Stimulated activated CD8-positive, alpha-beta memory T cell treated with anti-CD3 and anti-CD28 coated beads, Interleukin-12 subunit alpha, Interleukin-12 subunit beta, amount 100 ng/mL, for 1 hour (primary cell): ENCODE results near the gene MPHOSPH9.

Experiments
- DNase-seq: peaks from one replicate; pipeline ENCODE4 v3.0.0-alpha.2; 2020; ENCODE audit warnings: low read depth

The MPHOSPH9 gene

DNA sequence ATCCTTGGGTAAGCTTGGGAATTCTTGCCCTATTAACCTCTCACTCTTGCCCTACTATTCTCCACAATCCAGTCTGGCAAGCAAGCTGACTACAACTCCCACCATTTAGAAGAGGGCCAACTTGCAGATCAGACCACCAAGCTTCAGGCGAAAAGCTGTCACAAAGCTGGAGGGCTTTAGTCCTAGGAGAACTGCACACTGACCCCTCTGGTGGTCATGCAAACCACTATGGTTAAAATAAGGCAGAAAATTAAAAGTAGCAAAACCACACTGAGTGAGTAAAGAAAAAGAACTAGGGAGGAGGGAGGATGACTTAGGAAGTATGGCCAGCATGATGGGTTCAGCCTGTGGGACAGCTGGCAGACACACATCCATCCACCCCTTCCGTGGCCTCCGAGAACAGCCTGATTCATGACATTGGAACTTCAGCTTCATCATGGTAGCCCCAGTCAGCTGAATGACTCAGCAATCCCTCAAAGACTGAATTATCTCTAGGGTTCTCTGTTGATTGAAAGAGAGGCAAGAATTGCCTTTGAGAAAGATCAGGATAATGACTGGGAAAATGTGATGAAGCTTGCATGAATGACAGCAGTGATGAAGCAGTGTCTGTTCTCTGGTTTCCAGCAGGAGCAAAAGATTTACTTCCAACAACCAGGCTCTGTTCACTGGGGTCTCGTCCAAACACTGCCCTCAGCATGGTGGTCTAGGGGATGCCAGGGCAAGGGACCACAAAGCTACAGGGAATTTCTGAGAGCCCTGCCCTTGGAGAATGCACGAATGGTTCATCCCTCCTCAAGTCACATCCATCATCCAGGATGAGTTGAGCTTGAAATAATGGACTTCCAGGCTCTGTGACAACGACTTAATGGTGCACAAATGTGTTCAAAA, 106.4 kb downstream of the MPHOSPH9 start:
- DNase-seq = no peak

DNA sequence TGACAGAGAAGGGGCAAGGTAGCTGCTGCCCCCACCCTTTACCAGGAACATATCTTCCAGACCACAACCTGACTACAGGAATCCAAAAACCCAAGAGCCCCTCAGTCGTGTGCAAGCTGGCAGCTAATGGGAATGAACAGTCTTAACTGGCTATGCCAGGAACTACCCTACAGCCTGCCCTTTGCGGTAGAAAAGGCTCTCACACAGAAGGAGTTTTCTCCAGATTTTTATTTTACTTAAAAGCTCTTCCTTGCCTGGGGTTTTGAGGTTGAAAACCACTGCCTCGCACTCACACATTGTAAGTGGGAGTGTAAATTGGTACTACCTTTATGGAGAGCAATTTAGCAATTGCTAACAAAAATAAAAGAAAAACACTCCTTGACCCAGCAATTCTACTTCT, 110.3 kb downstream of the MPHOSPH9 start:
- DNase-seq = no peak

- DNase-seq = no peak
Measured at GRCh38 chr12:123121670-123122069, 111.3 kb downstream of the MPHOSPH9 start.

GRCh38 chr12:123120452-123121166, 112.3 kb downstream of the MPHOSPH9 start:
- no peak for DNase-seq

GRCh38 chr12:123119808-123120207, 113.1 kb downstream of the MPHOSPH9 start:
- DNase-seq = no peak

- no peak for DNase-seq
Measured at GRCh38 chr12:123118497-123118896, 114.4 kb downstream of the MPHOSPH9 start.

DNA sequence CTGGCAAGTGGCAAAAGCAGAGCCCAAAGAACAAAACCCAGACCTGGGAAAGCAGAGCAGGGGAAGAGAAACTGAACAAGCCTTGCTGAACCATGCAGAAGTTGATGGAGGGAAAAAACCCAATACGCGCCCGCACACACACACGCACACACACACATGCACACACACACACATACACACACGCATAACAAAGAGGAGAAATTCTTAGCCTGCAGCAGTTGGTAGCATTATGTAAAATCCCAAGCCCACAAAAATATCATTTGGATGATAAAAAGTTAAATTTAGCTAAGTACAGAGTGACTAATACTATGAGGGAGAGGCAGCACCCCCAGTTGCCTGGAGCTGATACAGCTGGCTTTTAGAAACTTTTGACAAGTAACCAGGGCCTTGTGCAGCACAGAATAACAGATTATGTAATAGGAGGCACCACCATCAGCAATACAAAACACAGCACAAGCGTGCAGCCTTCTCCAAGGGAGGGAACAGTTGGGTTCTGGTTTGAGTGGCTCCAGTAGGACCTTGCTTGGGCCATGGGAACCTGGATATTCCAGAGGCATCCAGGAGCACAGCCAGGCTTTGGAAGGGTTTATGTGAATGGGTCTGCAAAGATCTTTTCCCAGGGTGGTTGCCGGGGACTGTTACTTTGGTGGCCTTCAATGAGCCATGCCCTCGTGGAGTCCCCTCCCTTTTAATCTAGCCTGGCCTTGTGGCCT, 117.4 kb downstream of the MPHOSPH9 start:
- DNase-seq = no peak

DNA sequence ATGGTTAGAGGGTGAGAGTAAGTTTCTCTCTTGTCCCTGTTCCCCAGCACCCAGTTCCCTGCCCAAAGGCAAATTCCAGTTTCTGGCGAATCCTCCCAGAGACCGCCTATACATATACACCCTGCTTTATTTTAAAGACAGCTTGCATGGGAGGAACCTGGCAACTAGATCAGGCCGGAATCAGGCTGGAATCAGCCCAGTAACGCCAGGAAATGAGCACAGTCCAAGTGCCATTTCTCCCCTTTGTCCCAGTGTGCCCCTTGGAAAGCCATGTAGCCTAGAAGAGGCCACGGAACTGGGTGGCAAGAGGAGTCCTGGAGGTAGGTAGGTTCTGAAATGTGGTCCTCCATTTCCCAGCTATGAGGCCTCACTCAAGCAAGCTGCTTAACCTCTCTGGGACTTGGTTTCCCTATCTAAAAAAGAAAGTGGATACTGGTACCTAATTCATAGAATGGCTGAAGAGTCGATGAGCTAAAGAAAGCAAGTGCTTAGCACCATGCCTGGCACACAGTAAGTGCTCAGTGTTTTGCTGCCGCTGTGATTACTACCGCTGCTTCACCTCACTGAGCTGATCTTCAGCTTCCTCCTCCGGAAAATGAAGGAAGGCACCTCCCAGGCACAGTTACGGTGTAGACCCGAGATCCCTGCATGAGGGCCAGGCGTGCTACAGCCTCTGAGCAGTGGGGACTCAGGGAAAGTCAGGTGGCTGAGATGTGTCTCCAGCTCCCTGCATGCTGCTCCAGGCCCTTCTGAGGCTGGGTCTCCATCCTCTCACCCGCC, 118.4 kb downstream of the MPHOSPH9 start:
- no peak for DNase-seq

DNA sequence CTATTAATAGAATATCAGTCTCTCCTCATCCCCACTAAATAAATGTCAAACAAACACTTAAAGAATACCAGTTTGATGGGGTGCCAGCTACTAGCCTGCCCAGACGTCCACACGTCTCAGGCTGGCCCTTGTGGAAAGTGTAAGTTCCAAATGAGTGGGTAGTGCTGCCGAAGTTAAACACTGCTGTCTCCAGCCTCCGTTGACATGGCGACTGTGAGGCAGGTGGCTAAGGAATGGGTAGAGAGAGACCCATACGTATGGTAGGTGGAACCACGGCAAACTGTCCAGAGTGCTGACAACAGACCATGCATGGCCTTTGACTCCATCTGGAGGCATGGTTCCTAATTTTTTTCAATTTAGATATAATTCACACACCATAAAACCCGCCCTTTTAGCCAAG, 119.9 kb downstream of the MPHOSPH9 start:
- no peak for DNase-seq

- DNase-seq = no peak
Measured at GRCh38 chr12:123111498-123112165, 121.3 kb downstream of the MPHOSPH9 start.

GRCh38 chr12:123109319-123109772, 123.6 kb downstream of the MPHOSPH9 start:
- no peak for DNase-seq

DNA sequence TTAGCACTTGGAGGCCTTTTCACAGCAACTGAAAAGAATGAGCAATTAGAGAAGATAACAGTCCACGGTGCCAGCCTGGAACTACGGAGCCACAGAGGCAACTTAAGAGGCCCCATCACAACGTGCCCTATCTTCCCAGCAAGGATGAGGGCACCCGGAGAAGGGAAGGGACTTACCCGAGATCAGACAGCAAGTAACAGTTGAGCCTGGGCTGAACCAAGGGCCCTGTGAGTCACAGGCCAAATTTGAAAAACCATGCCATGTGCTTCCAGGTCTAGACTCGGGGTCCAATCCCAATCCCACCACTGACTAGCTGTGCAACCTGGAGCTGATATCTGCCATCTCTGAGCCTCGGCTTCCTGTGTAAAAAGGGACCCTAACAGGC, 124.3 kb downstream of the MPHOSPH9 start:
- no peak for DNase-seq

DNA sequence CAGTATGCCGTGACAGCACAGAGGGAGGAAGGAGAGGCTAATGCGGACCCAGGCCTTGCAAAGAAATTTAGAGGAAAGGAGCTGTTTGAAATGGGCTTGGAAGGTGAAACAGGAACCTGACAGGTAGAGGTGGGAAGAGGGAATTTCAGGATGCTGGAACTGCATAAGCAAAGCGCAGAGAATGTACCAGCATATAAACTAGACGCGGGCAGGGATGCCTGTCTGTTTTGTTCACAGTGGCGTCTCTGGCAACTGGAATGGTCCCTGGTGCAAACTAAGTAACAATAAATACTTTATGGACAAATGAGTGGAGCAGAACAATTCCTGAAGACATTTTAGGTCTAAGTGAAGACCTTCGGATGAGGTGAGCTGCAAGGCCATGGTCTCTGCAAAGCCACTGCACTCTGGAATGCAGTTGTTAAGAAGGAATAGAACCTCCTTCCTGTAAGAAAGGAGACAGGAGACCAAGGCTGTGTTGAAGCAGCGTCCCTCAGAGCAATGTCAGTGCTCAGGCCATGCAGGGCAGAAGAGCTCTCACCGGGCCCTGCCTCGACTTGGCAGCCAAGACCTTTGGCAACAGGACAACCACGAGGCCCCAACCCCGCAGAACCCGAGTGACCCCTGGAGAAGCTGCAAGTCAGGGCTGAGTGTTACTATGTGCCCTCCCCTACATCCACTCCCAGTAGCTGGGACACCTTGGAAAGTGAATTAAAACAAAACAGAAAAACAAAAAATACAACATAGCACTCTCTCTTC, 124.8 kb downstream of the MPHOSPH9 start:
- DNase-seq = no peak

DNA sequence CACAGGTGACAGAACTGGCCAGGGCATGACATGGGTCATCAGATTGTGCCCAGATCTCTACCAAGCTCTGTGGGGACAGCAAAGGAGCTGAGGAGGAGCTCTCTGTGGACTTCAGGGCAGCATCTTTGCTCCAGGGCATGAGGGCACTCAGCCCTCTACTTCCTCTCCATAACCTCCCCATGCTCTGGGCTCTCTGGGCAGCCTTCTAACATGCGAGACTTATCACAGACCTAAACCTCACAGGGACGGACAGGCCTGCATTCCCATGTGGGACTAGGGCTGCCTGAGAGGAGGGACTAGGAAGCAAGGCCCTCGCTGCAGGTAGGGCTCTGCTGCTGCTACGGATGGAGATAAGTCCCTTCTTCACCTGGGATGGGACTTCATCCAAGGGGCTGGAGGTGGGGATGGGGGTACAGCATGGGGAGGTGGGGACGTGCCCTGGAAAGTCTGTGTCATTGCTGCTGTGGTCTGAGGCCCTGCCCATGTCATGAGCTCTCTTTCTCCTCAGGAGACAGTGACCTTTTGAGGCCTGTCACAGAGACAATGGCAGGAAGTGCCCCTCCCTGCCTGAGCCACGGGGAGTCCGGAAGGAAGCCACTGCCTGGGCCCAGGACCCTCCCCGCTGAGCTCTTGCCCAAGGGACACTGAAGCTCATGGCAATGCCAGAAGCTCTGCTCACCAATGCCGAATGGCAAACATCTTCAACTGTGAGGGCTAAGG, 126.1 kb downstream of the MPHOSPH9 start:
- DNase-seq = no peak

DNA sequence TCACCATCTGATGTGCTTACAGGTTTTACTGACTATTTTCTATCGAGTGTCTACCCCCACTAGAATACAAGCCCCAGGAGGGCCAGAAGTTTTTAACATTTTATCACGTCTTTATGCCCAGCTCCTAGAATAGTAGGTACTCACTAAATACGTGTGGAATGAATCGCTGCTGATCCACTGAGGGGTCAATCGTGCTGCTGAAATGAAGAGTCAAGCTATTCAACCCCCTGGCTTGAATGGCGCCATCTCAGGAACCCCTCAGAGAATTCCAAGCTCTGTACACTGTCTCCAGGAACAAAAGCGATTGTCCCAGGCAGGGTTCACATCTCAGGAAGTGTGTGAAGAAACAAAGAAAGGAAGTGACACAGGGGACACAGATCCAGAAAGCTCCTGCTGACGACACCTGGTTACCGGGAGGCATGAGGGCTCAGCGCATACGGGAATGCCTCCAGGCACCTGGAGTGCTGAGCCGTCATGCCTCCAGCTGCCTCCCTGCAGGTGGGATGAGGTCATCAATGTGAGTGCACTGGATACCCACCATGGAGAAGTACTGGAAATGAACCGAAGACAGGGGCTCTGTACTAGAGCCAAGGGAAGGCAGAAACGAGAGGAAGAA, 127.6 kb downstream of the MPHOSPH9 start:
- no peak for DNase-seq

DNA sequence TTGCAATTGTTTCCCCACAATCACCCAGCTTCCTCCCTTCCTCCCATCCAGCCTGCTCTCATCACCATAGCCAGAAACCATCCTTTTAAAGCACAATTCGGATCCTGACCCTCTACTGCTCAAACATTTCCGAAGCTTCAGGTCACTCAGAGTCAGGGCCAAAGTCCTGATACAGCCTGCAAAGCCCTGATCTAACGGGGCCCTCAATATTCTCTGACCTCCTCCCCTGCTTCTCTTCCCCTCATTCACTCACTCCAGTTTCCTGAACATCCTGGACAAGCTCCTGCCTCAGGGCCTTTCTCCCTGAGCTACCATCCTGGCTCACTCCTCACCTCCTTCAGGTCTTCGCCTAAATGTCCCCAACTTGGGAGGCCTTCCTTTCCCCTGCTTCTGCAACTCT, 128.1 kb downstream of the MPHOSPH9 start:
- DNase-seq = no peak
